ENCODE measurements around the gene FAM53B.

FAM53B gene

DNA sequence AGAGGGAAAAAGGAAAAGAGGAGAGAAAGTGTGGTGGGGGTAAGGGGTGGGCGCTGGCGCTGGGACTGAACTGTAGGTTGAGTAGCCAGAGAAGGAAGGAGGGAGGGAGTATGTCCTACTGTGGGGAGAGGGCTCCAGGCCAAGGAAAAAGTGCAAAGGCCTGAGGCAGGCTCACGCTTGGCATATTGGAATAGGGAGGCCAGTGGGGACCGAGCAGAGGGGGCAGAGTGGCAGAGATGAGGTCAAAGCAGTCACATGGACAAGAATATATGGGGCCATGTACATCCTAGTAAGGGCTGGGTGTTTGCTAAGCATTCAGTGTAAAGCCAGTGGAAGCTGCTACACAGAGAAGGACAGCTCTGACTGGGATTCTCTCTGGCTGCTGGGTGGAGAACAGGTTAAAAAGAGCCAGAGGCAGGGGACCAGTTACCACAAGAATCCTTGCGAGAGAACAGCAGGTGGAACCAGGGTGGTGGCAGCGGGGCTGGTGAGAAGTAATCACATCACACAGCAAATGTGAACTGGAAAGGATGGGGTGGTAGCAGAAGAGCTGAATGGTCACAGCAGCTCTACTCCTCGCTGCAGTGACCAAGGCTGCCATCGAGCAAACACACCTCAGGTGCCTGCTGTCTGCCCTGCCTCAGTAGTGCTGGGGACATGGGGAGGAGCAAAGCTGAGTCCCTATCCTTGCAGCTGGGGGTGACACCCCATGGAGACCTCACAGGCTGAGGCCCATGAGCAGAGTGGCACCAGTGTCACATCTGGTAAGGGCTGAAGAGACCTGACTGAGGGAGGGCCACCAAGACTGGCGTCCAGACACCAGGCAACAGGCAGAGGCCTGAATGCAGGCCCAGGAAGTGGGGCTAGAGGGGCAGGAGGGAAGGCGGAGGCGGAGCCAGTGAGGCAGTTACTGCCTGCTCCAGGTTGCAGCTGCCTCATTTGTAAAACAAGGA, 39.5 kb downstream of the FAM53B start:
- DNase-seq (ENCODE audit: low read depth), result no peak
- H3K4me3 ChIP-seq (ENCODE audit: low read length), result no peak overlapping the region
- TF ChIP-seq, protein P1, sequence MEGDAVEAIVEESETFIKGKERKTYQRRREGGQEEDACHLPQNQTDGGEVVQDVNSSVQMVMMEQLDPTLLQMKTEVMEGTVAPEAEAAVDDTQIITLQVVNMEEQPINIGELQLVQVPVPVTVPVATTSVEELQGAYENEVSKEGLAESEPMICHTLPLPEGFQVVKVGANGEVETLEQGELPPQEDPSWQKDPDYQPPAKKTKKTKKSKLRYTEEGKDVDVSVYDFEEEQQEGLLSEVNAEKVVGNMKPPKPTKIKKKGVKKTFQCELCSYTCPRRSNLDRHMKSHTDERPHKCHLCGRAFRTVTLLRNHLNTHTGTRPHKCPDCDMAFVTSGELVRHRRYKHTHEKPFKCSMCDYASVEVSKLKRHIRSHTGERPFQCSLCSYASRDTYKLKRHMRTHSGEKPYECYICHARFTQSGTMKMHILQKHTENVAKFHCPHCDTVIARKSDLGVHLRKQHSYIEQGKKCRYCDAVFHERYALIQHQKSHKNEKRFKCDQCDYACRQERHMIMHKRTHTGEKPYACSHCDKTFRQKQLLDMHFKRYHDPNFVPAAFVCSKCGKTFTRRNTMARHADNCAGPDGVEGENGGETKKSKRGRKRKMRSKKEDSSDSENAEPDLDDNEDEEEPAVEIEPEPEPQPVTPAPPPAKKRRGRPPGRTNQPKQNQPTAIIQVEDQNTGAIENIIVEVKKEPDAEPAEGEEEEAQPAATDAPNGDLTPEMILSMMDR (IDR thresholded peaks at IDR 0.05; ENCODE audit: insufficient read depth, low read depth, low read length, missing control alignments), result no peak

- H3K4me3 ChIP-seq (ENCODE audit: low read length), result no peak overlapping the region
- no peak for DNase-seq (ENCODE audit: low read depth)
- TF ChIP-seq, protein P1 (IDR thresholded peaks at IDR 0.05; ENCODE audit: insufficient read depth, low read depth, low read length, missing control alignments), result no peak
Measured at GRCh38 chr10:124703778-124704427, 40.3 kb downstream of the FAM53B start.

- TF ChIP-seq, protein P1 (IDR thresholded peaks at IDR 0.05; ENCODE audit: insufficient read depth, low read depth, low read length, missing control alignments), result no peak
- no peak overlapping the region for H3K4me3 ChIP-seq (ENCODE audit: low read length)
- no peak for DNase-seq (ENCODE audit: low read depth)
Measured at GRCh38 chr10:124703372-124703771, 40.8 kb downstream of the FAM53B start.

GRCh38 chr10:124701881-124702656, 42.1 kb downstream of the FAM53B start:
- TF ChIP-seq, protein P1 (IDR thresholded peaks at IDR 0.05; ENCODE audit: insufficient read depth, low read depth, low read length, missing control alignments), result no peak
- no peak for DNase-seq (ENCODE audit: low read depth)
- H3K4me3 ChIP-seq (ENCODE audit: low read length), result no peak overlapping the region

GRCh38 chr10:124701435-124701834, 42.7 kb downstream of the FAM53B start:
- H3K4me3 ChIP-seq (ENCODE audit: low read length), result no peak overlapping the region
- TF ChIP-seq, protein P1 (IDR thresholded peaks at IDR 0.05; ENCODE audit: insufficient read depth, low read depth, low read length, missing control alignments), result no peak
- DNase-seq (ENCODE audit: low read depth), result no peak

DNA sequence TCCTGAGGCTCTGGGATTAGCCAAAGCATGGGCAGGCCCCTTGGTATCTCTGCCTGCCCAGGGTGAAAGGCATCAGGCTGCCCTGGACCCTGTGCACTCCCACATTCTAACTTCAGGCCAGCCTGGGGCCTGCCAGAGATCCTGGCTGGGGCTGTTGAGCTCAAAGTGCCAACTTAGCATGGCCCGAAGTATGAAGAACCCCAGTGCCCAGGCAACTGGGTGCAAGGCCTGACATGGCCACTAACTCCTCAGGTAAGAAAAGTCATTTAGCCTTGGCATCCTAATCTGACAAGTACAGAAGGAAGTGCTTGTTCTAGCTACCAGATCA, 43.2 kb downstream of the FAM53B start:
- TF ChIP-seq, protein P1 (IDR thresholded peaks at IDR 0.05; ENCODE audit: insufficient read depth, low read depth, low read length, missing control alignments), result no peak
- no peak overlapping the region for H3K4me3 ChIP-seq (ENCODE audit: low read length)
- DNase-seq (ENCODE audit: low read depth), result no peak

All from epithelial cell of esophagus (primary cell).